GM18520 (cell line): ENCODE measurements around the gene SLC29A4.
"Not testable (repeated sequence)": the region's sequence is repeated elsewhere in the genome, so short reads cannot be mapped to it uniquely, and the experiment has no call there.

Experiments
- ATAC-seq: cut with Tn5 transposase; IDR thresholded peaks from one replicate; pipeline ENCODE4 v1.9.1; 2021; ENCODE audit not compliant: unreplicated experiment

Gene SLC29A4, protein sequence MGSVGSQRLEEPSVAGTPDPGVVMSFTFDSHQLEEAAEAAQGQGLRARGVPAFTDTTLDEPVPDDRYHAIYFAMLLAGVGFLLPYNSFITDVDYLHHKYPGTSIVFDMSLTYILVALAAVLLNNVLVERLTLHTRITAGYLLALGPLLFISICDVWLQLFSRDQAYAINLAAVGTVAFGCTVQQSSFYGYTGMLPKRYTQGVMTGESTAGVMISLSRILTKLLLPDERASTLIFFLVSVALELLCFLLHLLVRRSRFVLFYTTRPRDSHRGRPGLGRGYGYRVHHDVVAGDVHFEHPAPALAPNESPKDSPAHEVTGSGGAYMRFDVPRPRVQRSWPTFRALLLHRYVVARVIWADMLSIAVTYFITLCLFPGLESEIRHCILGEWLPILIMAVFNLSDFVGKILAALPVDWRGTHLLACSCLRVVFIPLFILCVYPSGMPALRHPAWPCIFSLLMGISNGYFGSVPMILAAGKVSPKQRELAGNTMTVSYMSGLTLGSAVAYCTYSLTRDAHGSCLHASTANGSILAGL

DNA sequence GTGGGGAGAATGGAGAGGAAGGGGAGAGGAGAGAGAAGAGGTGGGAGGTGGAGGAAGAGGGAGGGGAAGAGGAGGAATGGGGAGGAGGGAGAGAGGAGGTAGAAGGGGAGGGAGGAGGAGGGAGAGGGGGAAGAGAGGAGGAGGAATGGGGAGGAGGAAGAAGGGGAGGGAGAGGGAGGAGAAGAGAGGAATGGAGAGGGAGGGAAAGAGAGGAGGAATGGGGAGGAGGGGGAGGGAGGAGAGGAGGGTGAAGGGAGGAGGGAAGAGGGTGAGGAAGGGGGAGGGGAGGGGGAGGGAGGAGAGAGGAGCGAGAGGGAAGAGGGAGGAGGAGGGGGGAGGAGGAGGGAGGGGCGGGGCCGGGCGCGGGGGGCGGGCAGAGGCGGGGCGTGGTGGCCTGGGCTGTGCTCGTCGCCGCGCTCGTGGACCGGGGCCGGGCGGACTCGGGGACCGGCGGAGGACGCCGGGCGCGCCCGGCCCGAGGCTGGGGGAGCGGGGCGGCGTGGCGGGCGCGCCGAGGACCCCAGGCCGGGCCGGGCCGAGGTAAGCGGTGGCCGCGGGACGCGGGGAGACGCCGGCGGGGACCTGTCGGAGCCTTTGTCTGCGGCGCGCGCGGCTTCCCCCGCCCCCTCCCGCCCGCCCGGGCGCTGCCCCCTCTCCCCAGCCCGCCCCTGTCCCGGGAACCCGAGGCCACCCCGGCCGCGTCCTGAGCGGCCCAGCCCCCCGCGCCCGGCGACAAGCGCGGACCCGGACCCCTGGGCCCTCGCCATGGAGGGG is at the start of gene SLC29A4:
Gene SLC29A4, plus strand, starts transcription at position 401 of the 774 bp plus-strand sequence. CDS start 4,874 bp downstream, outside the sequence.
- no peak for ATAC-seq

DNA sequence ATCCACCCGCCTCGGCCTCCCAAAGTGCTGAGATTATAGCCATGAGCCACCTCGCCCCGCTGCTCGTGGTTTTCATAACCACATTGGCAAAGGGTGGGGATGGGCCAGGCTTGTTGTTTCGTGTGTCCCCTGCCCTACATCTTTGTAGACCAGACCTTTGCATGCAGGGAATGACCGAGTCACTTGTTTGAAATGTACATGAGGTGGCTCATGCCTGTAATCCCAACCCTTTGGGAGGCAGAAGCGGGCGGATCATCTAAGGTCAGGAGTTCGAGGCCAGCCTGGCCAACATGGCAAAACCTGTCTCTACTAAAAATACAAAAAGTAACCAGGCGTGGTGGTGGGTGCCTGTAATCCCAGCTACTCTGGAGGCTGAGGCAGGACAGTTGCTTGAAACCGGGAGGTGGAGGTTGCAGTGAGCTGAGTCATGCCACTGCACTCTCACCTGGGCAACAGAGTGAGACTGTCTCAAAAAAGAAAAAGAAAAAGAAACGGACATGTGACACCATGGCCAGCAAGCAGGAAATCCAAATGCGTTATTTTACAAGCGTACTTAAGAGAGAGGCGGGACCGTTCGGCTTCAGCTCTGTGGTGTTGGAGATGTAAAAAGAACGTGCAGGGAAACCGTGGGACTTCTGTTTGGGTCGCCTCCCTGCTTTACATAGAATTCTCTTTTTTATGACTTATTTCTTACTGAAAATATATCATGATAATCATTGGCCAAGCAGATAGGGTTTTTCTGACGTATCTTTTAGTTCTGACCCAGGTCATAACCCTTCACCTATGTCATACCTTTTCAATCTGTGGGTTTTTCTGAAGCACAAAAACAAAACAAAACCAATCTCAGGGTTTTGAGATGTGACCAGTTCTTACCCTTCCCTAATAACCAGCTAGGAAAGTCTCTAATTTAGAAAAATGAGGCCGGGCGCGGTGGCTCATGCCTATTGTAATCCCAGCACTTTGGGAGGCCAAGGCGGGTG is 47.6 kb upstream of the SLC29A4 start:
- peak; percentile 24 for ATAC-seq

DNA sequence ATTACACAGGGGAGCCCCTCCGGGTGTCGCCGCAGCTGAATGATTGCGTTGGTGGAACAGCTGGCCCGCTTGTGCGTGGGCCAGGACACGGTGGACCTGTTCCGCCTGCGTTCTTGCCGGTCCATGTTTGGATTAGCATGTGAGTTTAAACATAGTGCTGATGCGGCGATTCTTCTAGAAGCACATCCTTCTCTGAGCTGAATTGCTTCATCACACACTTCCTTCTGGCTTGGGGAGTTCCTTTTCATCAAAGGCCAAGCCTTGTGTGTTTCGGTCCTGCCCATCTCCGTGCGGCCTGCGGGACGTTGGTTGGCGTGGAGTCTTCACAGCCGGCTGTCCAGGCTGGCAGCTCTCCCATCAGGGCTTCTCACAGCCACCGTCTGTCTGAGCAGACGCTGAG is 45.5 kb upstream of the SLC29A4 start:
- no peak for ATAC-seq

DNA sequence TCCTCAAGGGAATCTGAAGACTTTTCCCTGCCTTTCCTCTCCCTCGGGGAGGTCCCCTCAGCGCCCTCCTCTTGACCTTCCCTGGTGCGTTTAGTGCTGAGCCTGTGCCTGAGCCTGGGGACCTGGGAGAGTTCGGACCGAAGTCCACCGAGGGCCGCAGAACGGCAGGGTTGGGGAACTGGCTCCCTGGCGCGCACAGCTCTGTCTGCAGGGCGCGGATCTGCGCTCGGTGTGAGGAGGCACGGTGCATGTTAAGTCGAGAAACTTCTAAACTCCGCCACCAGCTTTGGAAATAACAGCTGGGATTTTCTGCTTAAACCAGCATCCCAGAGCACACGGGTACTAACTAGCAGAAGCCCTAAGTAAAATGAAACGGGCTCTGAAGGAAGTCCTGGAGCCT is 44.2 kb upstream of the SLC29A4 start:
- no peak for ATAC-seq

DNA sequence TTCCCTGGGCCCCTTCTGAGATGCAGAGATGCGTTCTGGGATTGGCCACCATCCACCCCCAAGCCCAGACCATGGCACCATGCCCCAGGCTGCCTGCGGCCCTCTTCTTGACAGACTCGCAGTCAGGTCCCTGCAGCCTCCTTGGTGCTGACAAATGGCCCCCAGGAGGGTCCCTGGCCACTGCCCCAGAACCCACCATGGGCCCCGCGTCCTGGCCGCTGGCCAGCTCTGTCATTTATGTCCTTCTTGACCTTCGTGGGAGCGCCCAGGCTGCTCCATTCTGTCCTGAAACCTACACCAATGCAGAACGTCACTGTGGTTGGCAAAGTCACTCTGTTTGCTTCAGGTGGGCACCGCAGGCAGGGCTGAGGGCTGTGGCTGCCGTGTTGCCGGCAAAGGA is 39.5 kb upstream of the SLC29A4 start:
- ATAC-seq, result no peak

DNA sequence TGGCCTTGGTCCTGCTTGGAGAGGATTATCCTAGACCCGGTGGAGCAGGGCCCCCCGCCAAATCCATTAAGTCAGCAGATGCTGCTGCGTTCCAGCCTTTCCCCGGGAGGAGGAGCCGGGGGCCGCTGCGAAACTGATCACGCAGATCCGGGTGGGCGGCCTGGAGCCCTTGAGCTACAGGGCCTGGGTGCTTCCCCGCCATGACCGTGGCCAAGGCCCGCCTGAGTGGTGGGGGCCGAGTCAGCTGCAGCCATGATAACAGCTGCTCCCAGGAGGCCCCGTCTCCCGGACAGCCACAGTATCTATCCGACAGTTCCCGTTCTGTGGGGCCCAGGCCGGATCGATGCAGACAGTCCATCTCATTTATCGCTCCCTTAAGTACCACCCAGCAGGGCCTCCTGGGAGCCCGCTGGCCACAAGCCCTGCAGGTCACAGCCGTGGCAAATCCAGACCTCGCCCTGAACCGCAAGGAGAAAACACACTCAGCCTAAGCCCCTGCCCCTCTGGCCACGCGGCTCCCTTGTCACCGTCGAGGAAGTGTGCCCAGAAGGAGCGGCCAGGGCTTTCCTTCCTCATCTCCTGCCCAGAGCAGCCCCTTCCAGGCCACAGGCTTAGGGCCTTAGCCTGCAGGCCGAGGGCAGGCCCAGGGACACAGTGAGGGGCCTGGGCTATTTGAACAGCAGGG is 34.4 kb upstream of the SLC29A4 start:
- ATAC-seq, result no peak

DNA sequence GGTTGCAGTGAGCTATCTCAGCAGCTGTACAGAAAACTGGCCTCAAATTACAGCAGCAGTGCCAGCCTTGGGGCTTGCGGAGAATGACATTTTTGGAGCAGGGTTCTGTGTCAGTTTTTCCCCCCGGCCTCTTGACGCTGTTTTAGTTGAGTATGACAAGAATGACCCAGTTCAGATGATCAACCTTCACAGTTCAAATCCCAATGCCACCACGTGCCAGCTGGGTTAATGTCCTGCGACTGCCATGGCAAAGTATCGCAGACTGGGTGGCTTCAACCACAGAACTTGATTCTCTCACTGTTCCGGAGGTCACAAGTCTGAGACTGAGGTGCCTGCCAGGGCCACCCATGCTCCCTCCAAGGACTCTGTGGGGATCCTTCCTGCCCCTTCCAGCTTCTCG is 32.0 kb upstream of the SLC29A4 start:
- not testable (repeated sequence) for ATAC-seq

DNA sequence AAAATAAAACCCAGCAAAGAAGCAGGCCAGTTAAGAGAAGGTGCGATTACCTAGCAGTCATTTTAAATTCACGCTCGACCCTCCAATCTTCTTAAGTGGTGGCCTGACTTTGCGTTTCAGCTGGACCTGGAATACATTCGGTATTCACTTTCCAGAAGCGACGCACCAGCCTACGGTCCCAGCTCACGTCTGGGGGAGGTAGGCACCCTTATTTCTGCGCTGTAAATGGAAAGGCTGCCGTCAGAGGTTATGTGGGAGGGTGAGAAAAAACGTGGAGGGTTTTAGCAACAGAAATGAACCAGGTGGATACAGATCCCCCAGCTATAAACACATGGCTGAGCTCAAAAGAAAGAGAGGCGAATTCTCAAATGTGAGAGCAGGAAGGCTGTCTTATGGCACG is 29.2 kb upstream of the SLC29A4 start:
- ATAC-seq, result not testable (repeated sequence)

DNA sequence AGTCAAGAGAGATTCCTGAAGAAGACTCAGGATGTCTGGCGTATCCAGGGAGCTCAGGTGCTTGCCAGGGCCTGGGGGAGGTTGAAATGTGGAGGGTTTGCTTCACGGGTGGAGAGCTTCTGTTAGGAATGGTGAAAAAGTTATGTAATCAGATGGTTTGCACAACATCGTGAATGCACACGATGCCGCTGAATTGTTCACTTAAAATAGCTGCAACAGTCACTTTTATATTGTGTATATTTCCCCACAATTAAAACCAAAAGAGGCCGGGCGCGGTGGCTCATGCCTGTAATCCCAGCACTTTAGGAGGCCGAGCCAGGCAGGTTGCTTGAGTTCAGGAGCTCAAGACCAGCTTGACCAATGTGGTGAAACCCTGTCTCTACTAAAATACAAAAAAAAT is 28.4 kb upstream of the SLC29A4 start:
- ATAC-seq, result not testable (repeated sequence)

DNA sequence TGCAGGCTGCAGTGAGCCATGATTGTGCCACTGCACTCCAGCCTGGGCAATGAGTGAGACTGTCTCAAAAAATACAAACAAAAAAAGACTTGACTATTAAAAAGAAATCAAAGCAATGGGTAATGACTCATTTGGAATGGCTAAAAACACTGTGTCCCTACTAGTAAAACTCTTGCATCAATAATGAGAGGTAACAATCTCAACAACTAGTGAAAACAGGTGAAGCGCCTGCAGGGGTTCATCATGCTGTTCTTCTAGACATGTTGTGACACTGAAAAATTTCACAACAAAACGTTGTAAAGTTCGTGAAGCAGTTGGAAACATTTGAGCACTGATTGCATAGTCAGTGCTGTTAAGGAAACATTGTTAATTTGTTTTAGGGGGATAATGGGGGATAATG is 26.9 kb upstream of the SLC29A4 start:
- ATAC-seq, result no peak

DNA sequence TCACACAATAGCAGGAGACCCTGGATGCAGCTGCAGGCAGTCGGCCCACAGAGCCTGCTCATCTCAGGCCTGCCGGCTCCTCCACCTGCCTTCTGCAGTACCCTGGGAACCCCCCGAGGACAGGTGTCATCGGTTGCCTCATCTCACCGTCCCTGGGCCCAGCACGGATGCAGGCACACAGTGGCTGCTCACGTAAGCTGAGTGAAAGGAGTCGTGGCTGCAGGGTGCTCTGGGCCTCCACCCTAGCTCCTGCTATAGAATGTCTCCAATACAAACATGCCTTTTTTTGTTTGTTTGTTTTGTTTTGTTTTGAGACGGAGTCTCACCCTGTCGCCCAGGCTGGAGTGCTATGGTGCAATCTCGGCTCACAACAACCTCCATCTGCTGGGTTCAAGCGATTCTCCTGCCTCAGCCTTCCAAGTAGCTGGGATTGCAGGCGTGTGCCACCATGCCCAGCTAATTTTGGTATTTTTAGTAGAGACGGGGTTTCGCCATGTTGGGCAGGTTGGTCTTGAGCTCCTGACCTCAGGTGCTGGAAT is 22.1 kb upstream of the SLC29A4 start:
- not testable (repeated sequence) for ATAC-seq

DNA sequence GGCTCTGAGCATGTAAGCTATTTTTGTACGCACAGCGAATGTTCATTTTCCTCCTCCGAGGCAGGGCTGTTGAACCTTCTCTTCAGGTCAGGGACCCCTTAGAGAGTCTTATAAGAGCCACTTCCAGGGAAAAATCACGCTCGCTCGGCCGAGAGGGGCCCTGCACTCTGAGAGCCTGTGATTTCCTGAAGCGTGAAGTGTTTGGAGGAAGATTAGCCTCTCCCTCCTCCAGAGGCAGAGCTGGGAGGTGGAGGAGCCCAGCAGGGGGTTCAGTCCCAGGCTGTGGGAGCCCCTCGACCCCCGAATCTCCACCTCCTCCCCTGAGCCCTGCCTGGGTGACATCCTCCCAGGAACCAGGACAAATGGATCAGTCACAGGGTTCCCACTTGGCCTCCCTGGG is 19.7 kb upstream of the SLC29A4 start:
- not testable (repeated sequence) for ATAC-seq

DNA sequence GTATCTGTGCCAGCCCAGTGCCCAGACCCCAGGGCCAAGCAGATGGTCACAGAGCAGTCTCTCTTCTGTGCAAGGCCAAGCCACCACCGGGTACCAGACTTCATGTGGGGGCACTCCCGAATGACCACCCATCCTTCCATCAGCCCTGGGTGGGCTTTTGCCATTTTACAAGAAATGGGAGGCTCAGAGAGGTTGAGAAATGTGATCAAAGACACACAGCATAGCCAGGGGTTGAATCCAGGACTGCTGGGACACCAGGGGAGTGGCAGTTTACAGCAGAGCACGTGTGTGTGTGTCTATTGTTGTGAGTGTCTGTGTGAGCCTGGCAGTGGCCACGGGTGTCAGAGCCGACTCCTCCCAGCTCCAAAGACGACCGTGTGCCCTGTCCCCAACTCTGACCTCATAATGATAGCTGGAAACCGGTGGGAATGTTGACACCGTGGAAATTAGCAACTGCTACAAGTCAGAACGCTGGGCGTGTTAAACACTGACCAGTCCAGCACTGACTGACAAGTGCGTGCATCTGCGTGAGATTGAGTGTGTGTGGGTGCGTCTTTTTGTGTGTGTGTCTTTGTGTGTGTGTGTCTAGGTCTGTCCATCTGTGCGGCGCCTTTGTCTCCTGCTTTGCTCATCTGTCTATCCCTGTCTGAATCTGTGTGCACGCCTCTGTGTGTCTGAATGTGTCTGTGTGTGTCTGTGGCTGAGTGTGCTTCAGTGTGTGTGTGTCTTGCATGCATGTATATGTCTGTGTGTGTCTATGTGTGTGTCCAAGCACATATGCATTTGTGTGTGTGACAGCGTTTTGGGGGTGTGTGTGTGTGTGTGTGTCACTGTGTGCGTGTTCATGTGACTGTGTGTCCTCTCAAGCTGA is 17.2 kb upstream of the SLC29A4 start:
- no peak for ATAC-seq

DNA sequence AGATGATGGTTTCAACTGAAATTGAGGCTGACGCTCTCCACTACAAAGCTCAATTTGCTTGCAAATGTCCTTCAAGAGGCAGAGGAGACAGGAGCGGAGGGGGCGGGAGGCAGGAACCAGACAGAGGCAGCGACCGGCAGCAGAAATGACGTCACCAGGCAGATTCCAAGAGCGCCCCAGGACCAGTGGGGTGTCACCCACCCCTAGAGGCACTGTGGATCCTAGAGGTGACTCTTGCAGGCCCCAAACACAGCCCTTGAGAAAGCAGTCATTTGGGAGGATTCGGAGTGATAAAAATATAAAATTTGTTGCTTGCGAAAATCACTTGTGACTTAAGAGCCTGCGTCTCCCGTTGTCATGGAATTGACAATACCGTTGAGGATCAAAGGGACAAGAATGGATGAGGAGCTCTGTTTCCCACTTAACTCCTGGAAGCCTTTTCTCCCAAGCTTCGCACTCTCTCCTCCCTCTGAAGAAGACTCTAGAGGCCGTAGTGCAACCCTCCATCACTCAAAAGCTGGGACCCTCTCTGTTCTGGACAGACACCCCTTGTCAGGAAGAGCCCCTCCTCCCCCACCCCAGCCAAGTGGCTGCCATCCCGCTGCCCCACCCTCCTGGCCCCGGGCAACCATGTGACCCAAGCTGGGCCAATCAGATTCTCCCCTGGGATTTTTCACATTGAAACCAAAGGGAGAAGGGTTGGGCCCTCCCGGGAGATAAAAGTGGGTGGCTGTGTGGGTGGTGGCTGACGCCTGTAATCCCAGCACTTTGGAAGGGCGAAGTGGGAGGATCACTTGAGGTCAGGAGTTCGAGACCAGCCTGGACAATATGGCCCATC is 16.3 kb upstream of the SLC29A4 start:
- ATAC-seq, result no peak

DNA sequence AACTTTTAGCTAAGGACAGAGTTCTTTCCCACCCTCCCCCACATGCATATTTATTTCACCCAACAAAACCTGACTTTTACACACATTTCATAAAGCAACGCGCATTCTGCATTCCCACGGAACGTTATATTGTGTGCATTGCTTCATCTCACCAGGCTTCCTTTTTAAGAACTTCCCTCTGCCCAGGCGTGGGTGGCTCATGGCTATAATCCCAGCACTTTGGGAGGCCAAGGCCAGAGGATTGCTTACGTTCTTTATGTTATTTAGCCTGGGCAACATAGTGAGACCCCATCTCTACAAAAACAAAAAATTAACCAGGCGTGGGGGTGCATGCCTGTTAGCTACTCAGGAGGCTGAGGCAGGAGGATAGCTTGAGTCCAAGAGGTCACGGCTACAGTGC is 14.9 kb upstream of the SLC29A4 start:
- not testable (repeated sequence) for ATAC-seq

DNA sequence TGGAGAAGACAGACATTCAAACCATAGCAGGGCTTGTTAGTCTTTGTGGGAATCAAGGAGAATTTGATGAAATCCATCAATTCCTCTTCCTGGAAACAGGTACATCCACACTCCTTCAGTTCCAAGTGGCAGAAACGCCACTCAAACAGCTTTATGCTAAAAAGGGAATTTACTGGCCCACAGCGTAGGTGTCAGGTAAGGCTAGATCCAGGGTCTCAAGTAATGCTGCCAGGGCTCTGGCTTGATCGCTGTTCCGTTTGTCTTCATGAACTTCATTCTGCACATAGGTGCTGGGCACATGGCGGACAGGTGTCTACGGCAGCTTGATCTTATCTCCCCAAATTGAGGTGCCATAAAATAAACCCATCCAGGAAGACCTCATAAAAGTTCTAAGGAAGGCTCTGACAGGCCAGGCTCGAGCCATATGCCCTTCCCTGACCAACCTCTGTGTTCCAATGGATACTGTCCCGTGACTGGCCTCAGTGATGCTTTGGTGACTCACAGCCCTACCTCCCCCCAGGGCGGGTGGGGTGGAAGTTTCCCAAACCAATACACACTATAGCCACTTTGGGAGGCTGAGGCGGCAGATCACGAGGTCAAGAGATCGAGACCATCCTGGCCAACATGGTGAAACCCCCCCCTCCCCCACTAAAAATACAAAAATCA is 12.6 kb upstream of the SLC29A4 start:
- not testable (repeated sequence) for ATAC-seq

DNA sequence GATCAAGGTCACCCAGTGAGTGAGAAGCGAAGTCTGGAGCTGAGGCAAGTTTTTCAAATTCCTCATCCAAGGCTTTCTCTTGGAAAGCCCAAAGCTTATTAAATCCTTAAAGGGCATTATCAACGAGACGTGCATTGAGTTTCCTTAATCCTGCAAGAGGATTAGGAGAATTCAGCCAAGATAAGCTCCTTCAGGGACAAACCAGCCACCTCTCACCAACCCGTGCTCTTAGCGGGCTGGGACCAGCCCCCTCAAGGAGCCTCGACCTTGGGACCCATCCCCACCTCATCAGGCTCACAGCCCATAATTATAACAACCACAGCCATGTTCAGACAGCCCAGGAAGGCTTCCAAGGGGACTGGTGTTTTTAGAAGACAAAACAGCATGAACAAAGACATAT is 12.0 kb upstream of the SLC29A4 start:
- ATAC-seq, result no peak
